HepG2 (cell line): Measurements from ENCODE around the gene PAQR6. TPM values are rescaled to one million over a fixed set of nuclear protein-coding genes. Genes with fewer than 3 reads are reported as not detected.

Source experiments
- GPBP1L1 ChIP-seq: sonication (generic); formaldehyde crosslinking; IDR thresholded peaks from 2 replicates; pipeline ENCODE4 v1.5.0; 2020; ENCODE audit warnings: mild to moderate bottlenecking, missing genetic modification reagents
- MAF1 ChIP-seq: sonication (generic); formaldehyde crosslinking; IDR thresholded peaks from 2 replicates; pipeline ENCODE4 v1.5.0; 2020; ENCODE audit warnings: missing genetic modification reagents, borderline replicate concordance
- MTF2 ChIP-seq: sonication (generic); formaldehyde crosslinking; IDR thresholded peaks from 2 replicates; pipeline ENCODE4 v1.5.0; 2020; ENCODE audit warnings: missing genetic modification reagents, borderline replicate concordance
- RERE ChIP-seq: IDR thresholded peaks from 2 replicates; pipeline ENCODE4 v1.6.1; 2016; ENCODE audit warnings: low read depth, missing genetic modification reagents, missing compliant biosample characterization
- TFDP2 ChIP-seq: sonication (generic); formaldehyde crosslinking; IDR thresholded peaks from 2 replicates; pipeline ENCODE4 v1.4.0; 2020; ENCODE audit warnings: missing genetic modification reagents
- UBTF ChIP-seq: sonication (generic); formaldehyde crosslinking; IDR thresholded peaks from 2 replicates; pipeline ENCODE4 v1.4.0; 2020; ENCODE audit warnings: mild to moderate bottlenecking, missing genetic modification reagents
- ZBTB39 ChIP-seq: sonication (generic); formaldehyde crosslinking; IDR thresholded peaks from 2 replicates; pipeline ENCODE4 v1.5.0; 2020; ENCODE audit warnings: missing genetic modification reagents
- ZNF362 ChIP-seq: sonication (generic); formaldehyde crosslinking; IDR thresholded peaks from 2 replicates; pipeline ENCODE4 v1.4.0; 2020; ENCODE audit warnings: missing genetic modification reagents, mild to moderate bottlenecking, borderline replicate concordance
- ZNF747 ChIP-seq: sonication (generic); formaldehyde crosslinking; IDR thresholded peaks from 2 replicates; pipeline ENCODE4 v1.8.1; 2023; ENCODE audit warnings: missing genetic modification reagents, mild to moderate bottlenecking, borderline replicate concordance
- ZNF816 ChIP-seq: sonication (generic); formaldehyde crosslinking; IDR thresholded peaks from 2 replicates; pipeline ENCODE4 v1.8.0; 2022; ENCODE audit warnings: missing genetic modification reagents, mild to moderate bottlenecking, borderline replicate concordance
- ZSCAN29 ChIP-seq: sonication (generic); formaldehyde crosslinking; conservative IDR thresholded peaks from 2 replicates; pipeline ENCODE4 v1.4.0; 2020; ENCODE audit warnings: mild to moderate bottlenecking, missing genetic modification reagents
- polyA plus RNA-seq, 8 experiments: library from polyadenylated mRNA; depleted of rRNA in 3 of 8; stranded (reverse) in 7 of 8; unstranded in 1 of 8; fragments of >200 nt; fragmentation: Illumina TruSeq in 4 of 8; extraction: Trizol in 4 of 8; gene quantifications; 2 replicates each; pipeline versions ENCODE4 v1.2.1 to v1.2.3, GENCODE V29; 2011 to 2016; ENCODE audit warnings: low read depth in 4 of 8, missing spikeins in 1 of 8, mixed read lengths in 1 of 8; ENCODE audit not compliant: insufficient read depth in 1 of 8
- total RNA-seq, 5 experiments: library from RNA; depleted of rRNA; stranded (reverse); fragments of >200 nt; fragmentation: Illumina TruSeq; extraction: Trizol; gene quantifications; 2 replicates each; pipeline ENCODE4 v1.2.3, GENCODE V29; 2016; ENCODE audit warnings: low read depth in 1 of 5

Gene PAQR6
- total and polyA plus RNA-seq, 2 of the 13 experiments (the other 11 are each of a cell fraction or from before 2014, with no cell fraction given) = 0.82 to 1.4 TPM

- no peak for TF ChIP-seq RERE
- no peak for TF ChIP-seq ZBTB39 (CRISPR knock-in tag)
- no peak for TF ChIP-seq ZNF362
- no peak for TF ChIP-seq ZNF816 (CRISPR knock-in tag)
- TF ChIP-seq MAF1 (CRISPR knock-in tag) = no peak
- no peak for TF ChIP-seq MTF2 (CRISPR knock-in tag)
- no peak for TF ChIP-seq ZSCAN29 (CRISPR knock-in tag)
- TF ChIP-seq GPBP1L1 = no peak
- TF ChIP-seq UBTF (CRISPR knock-in tag) = no peak
- no peak; the same call in 1 of the 2 replicates for TF ChIP-seq ZNF747 (CRISPR knock-in tag)
- TF ChIP-seq TFDP2 = no peak
Observed at GRCh38 chr1:156193488-156194299, 54.2 kb downstream of the PAQR6 start, which contains the start of gene SLC25A44 (continued).
